Lower lobe of right lung (tissue), 2 donors: ENCODE data around the gene NTN5. TPM values are rescaled to one million over a fixed set of nuclear protein-coding genes. Genes with fewer than 3 reads are reported as not detected.

Experiments
- ATAC-seq, 2 donors: fragments of 200-7000 bp; cut with Tn5 transposase; one replicate each; pipeline ENCODE4 v1.9.1; 2020 to 2022; ENCODE audit warnings: mild to moderate bottlenecking in 2 of 2, moderate library complexity in 2 of 2
- DNase-seq: peaks from one replicate; pipeline ENCODE4 v3.0.0-alpha.2; 2020
- H3K27ac ChIP-seq: fragments of 200-600 bp; one replicate; pipeline ENCODE4 v1.8.0; 2022
- H3K27me3 ChIP-seq: fragments of 200-600 bp; one replicate; pipeline ENCODE4 v1.8.0; 2022; ENCODE audit warnings: low read depth
- H3K36me3 ChIP-seq: fragments of 200-600 bp; one replicate; pipeline ENCODE4 v1.8.0; 2022; ENCODE audit warnings: mild to moderate bottlenecking
- H3K4me1 ChIP-seq: fragments of 200-600 bp; one replicate; pipeline ENCODE4 v1.8.0; 2022
- H3K4me3 ChIP-seq: fragments of 200-600 bp; one replicate; pipeline ENCODE4 v1.8.0; 2022; ENCODE audit warnings: mild to moderate bottlenecking
- H3K9me3 ChIP-seq: fragments of 200-600 bp; one replicate; pipeline ENCODE4 v1.8.0; 2022
- intact Hi-C: fragments of 100-400 bp; cut with DNase I; formaldehyde crosslinking; loops from one replicate; pipeline ENCODE4 v1.11.0; 2022
- total RNA-seq: library from RNA; stranded (reverse); fragmentation: NEBNext Ultra II Directional; extraction: Animal tissue kit (Norgen Biotek cat#: 25700); gene quantifications from one replicate; pipeline ENCODE4 v1.2.1, GENCODE V29; 2021
- TF ChIP-seq, protein P1 (sequence below): fragments of 200-600 bp; IDR thresholded peaks from one replicate; pipeline ENCODE4 v1.8.0; 2022; ENCODE audit warnings: antibody characterized with exemption, mild to moderate bottlenecking
- donor health status: DM: no; HTN: yes; CAD: no; lungs with severe emphysema.

Gene NTN5
- total RNA-seq, 1 donor from 2014 or later = 0.24 TPM

DNA sequence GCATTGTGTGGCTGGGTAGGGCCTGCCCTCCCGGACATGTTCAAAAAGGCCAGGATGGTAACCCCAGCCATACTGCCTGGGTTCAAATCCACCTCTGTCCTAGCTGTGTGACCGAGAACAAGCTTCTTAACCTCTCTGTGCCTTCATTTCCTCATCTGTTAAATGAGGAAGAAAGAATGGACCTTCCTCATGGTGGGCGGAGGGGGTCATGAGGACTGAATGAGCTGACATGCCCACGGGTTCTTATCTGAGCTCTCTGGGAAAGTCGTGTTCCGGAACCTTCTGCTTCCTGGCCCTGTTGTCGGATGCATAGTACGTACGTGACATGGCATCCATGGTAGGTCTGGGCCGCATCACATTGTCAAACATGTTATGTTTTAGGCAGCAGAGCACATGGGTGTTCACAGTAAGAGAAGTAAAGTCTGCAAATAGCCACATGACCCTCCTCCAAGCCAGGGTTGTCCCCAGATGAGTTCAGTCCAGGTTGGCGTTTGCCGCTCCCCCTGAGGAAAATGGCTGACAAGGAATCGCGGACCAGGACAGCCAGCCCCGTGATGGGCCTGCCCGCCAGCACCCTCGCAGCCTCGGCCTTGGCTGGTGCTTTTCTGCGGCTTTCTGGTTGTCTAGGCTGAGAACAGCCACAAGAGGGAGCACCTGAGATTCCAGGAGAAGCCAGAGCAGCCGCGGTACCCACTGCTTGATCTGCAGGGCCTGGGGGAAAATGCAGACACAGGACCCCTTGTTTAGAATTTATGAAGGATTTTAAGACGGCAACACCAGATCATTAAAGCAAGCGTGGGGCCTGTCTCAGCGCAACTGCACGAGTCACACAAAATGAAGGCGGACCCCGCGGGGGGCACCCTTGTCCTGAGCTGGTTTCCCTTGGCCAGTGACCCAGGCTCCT is 2.4 kb upstream of the NTN5 start:
- DNase-seq (peak; percentile 80), ATAC-seq (peak; percentile 85)
- no peaks in the 10 kb centered on the region for H3K27me3 ChIP-seq
- intact Hi-C loops = no loop called here
- no peaks in the 10 kb centered on the region for H3K9me3 ChIP-seq
- peaks cover 9% of the 10 kb centered on the region for H3K4me1 ChIP-seq
- no peaks in the 10 kb centered on the region for H3K36me3 ChIP-seq
- no peak overlapping the region for H3K4me3 ChIP-seq
- H3K27ac ChIP-seq = no peak overlapping the region
- TF ChIP-seq, protein P1, sequence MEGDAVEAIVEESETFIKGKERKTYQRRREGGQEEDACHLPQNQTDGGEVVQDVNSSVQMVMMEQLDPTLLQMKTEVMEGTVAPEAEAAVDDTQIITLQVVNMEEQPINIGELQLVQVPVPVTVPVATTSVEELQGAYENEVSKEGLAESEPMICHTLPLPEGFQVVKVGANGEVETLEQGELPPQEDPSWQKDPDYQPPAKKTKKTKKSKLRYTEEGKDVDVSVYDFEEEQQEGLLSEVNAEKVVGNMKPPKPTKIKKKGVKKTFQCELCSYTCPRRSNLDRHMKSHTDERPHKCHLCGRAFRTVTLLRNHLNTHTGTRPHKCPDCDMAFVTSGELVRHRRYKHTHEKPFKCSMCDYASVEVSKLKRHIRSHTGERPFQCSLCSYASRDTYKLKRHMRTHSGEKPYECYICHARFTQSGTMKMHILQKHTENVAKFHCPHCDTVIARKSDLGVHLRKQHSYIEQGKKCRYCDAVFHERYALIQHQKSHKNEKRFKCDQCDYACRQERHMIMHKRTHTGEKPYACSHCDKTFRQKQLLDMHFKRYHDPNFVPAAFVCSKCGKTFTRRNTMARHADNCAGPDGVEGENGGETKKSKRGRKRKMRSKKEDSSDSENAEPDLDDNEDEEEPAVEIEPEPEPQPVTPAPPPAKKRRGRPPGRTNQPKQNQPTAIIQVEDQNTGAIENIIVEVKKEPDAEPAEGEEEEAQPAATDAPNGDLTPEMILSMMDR = peak; percentile 88

DNA sequence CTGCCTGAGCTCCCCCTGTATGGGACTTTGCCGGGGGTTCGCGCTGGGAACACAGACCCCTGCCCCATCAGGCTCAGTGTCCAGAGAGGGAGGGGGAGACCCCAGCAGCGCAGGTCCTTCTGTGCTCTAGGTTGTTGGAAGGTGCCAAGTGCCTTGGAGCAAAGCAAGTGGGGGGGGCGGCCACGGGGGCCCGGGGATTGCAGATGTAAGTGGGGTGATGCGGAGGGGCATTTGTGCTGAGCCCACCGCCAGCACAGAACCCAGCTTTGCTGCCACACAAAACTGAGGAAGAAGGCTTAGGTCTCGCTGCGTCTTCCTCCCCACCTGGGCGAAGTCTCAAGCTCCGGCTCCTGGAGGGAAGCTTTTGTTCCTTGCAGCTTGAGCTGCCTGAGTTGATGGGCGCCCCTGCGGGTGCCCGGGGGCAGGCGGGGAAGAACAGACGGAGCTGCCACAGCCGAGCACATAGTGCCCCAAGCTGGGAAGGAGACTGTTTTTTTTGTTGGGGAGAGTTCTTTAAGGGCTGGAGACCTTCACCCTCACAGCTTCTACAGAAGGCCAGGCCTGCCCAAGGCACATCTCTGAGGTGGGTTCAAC is 1.5 kb upstream of the NTN5 start:
- Histone ChIP-seq H3K4me1 (peaks cover 9% of the 10 kb centered on the region), H3K27me3 (no peaks in the 10 kb centered on the region), H3K4me3 (no peak overlapping the region), H3K27ac (no peak overlapping the region), H3K36me3 (no peaks in the 10 kb centered on the region), H3K9me3 (no peaks in the 10 kb centered on the region)
- no peak for ATAC-seq
- intact Hi-C loops = no loop called here
- TF ChIP-seq, protein P1 = no peak
- DNase-seq = no peak

DNA sequence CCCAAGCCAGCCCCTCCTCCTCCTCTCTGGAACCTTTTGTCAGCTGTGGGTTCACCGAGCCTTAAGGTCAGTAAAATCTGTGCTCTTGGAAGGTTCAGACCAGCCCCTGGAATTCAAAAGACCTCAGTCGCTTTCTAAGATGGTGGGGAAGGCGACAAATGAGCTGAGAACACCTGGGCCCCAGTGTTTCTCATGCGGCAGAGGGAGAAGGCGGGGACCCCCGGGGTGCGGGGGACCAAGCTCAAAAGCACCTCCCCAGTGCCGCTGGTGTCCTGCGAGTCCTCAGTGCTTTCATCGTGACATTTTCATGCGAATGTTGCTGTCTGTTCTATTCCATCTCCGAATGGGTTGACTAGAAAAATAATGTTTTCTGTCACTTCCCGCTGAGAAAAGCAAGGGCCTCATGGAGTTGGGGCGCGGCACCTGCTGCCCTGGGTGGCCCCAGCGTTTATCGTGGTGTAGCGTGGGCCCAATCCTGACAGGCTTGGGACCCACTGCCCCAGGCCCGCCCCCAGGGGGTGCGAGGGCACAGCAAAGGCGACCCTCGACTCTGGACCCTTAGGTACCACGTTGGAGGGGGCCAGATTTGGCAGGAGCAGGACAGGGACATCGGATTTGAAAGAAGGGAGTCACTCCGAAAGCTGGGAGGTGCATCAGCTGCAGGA is 751 bp upstream of the NTN5 start:
- Histone ChIP-seq H3K27me3 (no peaks in the 10 kb centered on the region), H3K27ac (no peak overlapping the region), H3K36me3 (no peaks in the 10 kb centered on the region), H3K4me3 (no peak overlapping the region), H3K9me3 (no peaks in the 10 kb centered on the region), H3K4me1 (peaks cover 9% of the 10 kb centered on the region)
- DNase-seq (no peak), ATAC-seq (no peak)
- TF ChIP-seq, protein P1 = no peak
- intact Hi-C loops = no loop called here

DNA sequence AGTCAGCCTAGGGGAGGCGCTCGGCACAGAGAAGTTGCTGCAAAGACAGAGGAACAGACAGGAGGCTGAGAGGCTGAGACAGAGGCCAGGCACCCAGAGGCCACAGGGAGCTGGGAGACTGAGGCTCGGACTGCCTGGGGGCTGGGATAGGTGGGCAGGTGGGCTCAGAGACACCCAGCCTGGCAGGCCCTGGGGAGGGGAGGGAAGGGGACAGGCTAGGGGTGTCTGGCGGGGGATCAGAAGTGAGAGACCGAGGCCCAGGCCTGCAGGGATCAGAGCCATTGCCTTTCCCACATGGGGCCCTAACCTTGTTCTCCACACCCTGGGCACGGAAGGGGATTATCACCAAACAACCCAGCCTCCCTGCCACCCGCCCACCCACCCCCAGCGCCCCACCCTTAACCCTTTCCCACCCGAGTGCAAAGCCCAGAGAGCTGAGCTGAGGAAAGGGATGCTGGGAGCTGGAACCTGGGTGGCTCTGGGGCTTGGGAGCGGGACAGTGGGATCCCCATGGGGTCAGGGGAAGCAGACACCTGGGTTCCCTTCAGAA is 1.3 kb downstream of the NTN5 start:
- DNase-seq (no peak), ATAC-seq (no peak)
- Histone ChIP-seq H3K4me3 (no peak overlapping the region), H3K9me3 (no peaks in the 10 kb centered on the region), H3K4me1 (peaks cover 9% of the 10 kb centered on the region), H3K27me3 (no peaks in the 10 kb centered on the region), H3K36me3 (no peaks in the 10 kb centered on the region), H3K27ac (no peak overlapping the region)
- TF ChIP-seq, protein P1 = no peak
- intact Hi-C loops = no loop called here

DNA sequence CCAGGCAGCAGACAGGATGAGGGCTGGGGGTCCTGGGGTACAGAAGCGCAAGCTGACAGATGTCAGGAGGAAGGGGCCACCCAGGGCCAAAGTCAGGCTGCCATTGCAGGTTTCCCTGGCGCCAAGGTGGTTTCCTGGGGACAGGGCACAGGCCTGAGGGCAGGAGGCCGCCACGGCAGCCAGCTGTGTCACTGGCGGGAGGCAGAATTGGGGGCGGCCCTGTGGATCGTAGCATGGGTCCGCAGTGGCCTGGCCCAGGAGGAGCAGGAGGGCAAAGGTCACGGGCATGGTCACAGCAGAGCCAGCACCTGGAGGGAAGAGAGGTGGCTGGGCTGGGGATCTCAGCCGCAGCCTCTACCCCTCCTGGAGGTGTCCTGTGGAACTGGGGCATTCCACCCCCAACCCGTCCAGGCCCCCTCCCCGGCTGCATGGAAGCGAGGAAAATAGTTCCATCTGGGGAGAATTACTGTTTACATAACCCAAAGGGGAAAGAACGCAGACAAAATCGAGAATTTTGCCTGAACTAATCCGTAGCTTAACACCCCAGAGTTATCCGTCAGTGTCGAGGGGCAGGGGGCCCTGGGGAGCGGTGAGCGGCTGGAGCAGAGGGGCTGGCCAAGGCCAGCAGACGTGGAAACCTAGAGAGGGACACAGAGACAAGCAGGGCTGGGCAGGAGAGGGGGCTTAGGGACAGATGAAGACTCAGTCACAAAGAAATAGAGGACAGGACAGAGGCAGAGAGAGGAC is 1.9 kb downstream of the NTN5 start:
- TF ChIP-seq, protein P1 = no peak
- intact Hi-C loops = no loop called here
- no peaks in the 10 kb centered on the region for H3K27me3 ChIP-seq
- no peaks in the 10 kb centered on the region for H3K36me3 ChIP-seq
- no peak overlapping the region for H3K4me3 ChIP-seq
- no peaks in the 10 kb centered on the region for H3K9me3 ChIP-seq
- DNase-seq (no peak), ATAC-seq (no peak)
- H3K27ac ChIP-seq = no peak overlapping the region
- peaks cover 9% of the 10 kb centered on the region for H3K4me1 ChIP-seq
